Epithelial cell of prostate (primary cell): ENCODE results near the gene USP6NL.

Experiments
- DNase-seq: peaks from one replicate; pipeline ENCODE4 v3.0.0-alpha.2; 2011; ENCODE audit warnings: low read depth, low spot score
- H3K27ac ChIP-seq: fragments of 450-650 bp; 2 replicates; pipeline ENCODE4 v1.5.1; 2017; ENCODE audit warnings: mild to moderate bottlenecking

Gene USP6NL

DNA sequence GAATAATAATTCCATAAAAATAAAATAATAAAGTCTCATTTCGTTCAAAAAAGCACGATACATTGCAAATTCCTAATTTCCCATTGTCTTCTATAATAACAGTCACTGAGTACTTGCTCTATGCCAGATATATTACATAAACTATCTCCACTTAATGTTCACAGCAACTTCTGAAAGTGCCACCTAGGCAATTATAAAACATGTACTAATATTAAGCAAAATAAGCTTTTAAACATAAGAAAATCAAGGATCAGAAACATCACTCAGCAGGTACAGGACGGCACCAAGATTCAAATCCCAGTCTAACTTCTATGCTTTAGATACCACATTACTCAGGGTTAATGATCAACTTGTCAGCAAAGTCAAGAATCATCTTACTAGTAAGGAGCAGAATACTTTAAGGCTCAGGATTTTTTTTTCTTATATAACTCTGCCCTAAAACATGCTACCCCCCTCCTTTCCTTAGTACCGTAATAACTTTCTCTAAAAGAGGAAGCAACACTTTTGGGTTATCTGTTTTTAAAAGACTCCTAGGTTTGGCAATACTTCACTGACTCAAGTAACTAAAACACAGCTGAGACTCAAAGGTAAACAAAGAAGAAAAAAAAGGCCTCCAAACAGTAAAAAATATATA, 51.3 kb downstream of the USP6NL start:
- DNase-seq: no peak

DNA sequence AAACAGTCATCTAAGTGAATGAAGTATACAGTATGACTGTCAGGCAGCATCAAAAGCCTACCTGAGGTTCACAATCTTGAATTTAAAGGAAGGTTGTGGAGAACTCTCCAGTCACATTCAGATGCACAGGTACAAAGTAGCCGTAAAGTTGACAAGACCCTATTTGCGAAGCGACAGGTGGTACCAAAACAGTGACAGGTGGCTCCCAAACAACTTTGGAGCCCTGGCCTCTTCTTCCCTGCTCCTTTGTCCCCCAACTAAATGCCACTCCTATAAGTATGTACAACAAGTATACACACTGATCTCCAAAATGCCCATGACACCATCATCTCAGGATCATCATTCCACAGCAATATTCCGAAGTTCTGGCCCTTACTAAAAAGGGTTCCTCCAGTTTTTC, 53.5 kb downstream of the USP6NL start:
- DNase-seq: no peak
- no peak overlapping the region for H3K27ac ChIP-seq

More for the DNA sequence above, 51.3 kb downstream of the USP6NL start:
- no peak overlapping the region for H3K27ac ChIP-seq

DNA sequence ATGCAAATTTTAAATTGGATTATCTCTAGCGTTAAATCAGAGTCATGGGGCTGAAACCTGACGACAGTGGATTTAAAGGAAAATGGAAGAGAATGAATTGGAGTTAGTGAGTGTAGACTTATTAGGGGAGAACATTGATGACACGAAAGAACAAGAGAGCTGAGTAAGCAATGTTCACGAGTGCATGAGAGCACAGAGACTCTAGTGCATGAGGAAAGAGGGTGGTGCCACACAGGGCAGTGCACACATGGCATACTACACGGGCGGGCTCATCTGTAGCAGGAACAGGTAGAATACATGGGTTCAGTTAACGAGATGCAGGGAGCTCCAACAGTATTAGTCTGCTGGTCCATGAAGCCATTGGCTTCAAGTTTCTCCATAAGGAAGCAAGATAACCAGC, 53.9 kb downstream of the USP6NL start:
- no peak for DNase-seq

DNA sequence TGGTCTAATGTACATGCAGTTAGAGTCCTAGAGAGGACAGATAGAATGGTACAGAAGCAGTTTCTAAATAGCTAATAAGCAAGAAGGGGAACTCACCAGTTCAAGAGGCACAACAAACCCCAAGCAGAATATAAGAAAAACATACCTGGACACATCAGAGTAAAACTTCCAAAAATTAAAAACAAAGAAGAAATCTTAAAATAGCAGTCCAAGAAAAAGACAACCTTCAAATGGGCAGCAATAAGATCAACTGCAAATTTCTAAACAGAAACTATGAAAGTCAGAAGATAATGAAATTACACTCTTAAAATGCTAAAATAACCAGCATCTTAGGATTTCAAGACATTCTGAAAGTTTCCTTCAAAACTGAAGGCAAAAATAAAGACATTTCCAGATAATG, 55.9 kb downstream of the USP6NL start:
- no peak for DNase-seq
- H3K27ac ChIP-seq: no peak overlapping the region

More for the DNA sequence above, 53.9 kb downstream of the USP6NL start:
- no peak overlapping the region for H3K27ac ChIP-seq

DNA sequence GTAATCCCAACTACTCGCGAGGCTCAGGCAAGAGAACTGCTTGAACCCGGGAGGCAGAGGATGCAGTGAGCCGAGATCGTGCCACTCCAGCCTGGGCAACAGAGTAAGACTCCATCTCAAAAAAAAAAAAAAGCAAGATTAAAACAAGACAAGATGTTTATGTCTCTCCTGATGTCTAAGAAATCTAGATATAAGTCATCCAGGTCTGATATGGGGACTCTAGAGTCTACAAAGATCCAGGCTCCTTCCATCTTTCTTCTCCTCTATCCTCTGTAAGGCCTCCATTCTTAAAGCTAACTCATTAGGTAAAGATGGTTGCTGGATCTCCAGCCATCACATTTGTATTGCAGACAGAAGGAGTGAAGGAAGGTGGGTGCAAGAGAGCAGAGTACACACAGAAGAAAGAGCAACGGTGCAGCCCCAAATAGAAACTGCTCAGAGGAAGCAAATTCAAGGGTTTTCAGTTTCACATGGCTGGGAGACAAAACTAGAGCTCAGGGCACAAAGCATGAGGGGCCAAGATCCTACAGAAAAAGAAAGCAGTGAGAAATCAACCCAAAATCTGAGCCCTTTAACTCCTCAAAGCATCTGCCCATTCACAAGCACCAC, 57.6 kb downstream of the USP6NL start:
- no peak for DNase-seq
- H3K27ac ChIP-seq: peak overlapping the region; percentile 88

DNA sequence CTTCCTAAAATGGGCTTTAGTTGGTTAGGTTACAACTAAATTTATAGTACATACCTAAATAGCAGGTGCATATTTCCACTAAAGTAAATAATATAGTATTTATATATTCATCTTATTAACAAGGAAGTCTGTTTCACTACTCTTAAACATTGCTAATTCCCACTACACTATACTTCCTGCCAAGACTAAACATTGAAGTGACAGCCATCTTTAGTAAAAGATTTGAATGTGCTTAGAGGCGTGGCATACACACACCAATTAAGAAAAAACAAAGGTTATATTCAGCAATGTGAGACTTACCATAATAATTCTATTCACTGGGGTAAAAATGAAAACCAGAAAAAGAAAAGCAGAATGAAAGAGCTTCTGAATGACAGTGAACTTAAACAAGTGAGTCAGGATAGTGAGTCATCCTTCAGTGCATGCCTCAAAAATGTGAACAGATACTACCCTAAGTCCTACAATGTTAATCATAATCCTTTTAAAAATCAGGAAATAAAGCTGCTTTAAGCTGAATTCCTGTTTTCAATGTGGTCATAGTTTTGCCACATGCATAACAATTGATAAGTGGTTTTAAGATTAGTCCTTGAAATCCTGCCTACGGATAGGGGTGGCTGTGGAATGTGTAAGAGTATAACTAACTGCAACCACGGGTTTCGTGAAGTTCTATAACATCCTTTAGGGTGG, 59.4 kb downstream of the USP6NL start:
- peak; percentile 93 for DNase-seq
- H3K27ac ChIP-seq: peak overlapping the region; percentile 88

DNA sequence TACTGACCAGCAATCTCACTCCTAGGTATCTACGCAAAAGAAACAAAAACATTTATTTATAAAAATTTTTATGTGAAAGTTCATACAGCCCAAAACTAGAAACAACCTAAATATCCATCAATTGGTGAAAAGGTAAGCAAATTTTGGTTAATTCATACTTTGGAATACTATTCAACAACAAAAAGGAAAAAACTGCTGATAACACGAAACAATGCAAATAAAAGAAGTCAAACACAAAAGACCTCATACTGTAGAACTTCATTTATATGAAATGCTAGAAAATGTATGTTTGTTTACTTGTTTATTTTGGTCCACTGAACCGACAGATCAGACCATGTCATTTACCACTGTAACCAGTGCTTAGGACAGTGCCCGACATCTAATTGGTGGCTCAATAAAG, 60.3 kb downstream of the USP6NL start:
- DNase-seq: no peak
- peak overlapping the region; percentile 88 for H3K27ac ChIP-seq

DNA sequence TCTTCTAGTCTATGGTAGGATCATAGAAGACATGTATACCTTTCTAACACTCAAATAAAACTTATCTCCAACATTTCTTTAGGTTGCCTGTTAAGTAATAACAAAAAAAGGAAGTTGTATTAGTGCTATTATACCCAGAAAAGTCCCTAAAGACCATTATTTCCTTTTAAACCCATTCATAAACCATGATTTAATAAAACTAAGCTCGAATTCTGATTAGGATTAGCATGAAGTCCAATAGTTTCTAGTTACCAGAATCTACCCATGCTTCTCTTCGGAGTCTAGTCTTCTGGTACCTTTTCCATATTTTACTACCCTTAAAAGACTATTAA, 62.7 kb downstream of the USP6NL start:
- DNase-seq: no peak
- H3K27ac ChIP-seq: no peak overlapping the region

DNA sequence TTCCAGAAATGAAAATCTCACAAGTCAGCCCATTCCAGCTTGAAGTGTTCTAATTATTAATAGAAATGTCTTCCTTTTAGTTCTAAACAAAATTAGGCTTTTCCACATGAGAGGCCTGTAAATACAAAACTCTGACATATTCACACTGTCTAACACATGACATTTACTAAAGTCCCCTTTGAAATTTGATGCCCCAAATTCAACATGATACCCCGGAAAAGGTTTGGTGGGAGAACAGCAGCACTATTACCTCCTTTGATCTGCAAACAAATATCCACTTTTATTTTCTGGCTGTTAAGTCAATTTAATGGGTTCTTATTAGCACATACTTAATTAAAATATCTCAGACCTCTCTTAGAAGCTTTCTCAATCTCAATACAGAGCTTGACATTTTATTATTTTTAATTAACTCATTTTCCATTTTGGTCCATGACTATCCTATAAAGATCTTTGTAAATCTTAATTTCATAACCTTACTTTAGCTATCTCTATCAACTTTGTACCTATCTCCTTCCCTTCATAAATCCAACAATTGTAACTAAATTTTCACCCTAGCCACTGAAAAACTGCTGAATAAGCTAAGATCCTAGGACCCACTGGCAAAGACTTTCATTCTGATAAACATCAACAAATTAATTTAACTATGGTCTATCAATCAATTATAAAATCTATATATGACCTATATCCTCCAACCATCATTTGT, 63.2 kb downstream of the USP6NL start:
- no peak for DNase-seq
- H3K27ac ChIP-seq: no peak overlapping the region

DNA sequence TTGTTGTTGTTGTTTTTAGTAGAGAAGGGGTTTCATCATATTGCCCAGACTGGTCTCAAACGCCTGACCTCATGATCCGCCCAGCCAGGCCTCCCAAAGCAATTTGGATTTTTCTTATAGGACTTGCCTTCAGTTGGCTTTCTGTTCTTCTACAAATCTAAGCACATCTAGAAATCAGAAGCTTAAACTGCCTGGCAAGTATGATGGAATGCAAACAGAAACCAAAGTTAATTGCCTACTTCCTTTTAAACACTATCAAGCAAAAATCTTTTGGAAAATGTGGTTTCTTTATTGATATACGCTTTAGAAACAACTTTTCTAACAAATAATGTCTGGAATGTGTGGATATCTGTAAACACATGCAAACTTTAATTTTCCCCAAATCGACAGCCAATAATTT, 64.9 kb downstream of the USP6NL start:
- no peak for DNase-seq
- H3K27ac ChIP-seq: peak overlapping the region; percentile 61

DNA sequence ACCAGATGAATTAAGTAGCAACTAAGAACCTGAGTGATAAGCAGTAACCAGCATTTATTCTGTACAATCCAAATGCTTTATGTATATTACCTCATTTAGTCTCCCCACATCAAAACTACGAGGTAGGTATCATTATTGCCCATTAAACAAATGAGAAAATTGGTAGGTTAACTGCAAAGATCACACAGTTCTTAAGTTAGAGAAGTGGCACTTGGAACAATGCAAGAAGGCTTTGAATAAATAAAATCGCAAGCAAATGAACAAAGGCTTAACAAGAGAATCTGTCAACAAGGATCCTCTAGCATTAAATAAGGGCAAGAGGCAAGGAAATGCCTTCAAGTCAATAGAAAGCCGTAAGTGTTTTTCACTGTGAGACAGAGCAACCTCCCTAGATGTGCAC, 70.2 kb downstream of the USP6NL start:
- DNase-seq: no peak
- H3K27ac ChIP-seq: no peak overlapping the region

DNA sequence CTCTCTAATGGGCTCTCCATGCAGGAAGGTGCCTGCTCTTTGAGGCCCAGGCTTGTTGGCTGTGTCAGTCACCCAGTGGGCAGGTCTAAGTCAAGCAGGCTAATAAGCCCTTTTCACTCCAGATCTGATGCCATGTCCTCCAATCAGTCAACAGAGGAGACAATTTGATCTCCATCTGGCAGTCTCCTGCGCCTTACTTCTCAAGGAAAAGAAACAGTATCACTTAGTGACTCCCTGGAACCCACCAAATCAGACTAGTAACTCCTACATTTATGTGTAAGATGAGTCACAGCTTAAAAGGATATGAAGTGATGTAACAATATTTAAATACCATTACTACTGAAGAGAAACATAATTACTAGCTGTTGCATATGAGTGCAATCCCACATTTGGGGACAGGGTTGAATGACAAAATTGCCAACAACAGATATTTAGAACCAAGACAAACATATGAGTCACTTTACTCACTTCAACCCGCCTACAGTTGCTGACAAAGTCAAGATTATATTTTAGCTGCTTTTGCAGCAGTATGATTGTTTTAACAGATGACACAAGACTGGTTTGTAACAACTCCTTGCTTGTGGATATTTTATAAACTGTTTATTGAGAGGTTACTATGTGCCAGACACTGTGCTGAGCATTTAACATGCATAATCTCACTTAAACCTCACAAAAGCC, 72.1 kb downstream of the USP6NL start:
- DNase-seq: peak; percentile 39
- H3K27ac ChIP-seq: peak overlapping the region; percentile 74

DNA sequence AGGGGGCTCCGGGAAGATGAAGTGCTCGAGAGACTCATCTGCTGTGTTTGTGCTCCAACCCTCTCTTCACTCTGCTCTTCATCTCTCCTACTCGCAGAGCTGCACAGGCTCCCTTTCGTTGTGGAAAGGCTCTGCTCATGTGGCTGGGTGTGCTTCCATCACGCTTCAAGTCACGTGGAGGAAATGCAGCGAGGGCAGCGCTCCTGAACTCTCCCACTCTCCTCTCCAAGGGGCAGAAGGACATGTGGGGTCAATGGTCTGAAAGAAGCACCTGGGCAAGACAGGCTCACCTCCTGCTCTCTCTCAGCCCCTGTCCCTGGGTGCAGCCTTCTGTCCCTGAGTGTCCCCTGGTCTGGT, 72.6 kb downstream of the USP6NL start:
- no peak for DNase-seq
- peak overlapping the region; percentile 74 for H3K27ac ChIP-seq

DNA sequence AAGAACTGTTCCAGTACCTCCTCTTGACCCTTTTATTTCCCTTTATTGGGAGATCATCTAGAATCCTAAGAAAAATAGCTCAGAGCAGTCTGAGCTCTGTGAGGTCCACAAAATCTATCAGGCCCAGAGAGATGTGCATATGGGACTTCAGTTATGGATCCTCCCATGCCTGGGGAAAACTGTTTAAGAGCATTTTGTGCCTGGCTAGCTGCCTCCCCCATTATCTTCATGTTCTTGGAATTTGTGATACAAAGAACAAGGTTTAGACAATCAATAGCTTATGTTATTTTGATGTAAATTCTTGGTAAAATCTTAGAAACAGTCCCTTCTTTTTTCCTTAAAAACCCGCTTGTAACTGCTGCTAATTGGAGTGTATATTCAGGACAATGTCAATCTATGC, 75.2 kb downstream of the USP6NL start:
- no peak overlapping the region for H3K27ac ChIP-seq
- DNase-seq: no peak

DNA sequence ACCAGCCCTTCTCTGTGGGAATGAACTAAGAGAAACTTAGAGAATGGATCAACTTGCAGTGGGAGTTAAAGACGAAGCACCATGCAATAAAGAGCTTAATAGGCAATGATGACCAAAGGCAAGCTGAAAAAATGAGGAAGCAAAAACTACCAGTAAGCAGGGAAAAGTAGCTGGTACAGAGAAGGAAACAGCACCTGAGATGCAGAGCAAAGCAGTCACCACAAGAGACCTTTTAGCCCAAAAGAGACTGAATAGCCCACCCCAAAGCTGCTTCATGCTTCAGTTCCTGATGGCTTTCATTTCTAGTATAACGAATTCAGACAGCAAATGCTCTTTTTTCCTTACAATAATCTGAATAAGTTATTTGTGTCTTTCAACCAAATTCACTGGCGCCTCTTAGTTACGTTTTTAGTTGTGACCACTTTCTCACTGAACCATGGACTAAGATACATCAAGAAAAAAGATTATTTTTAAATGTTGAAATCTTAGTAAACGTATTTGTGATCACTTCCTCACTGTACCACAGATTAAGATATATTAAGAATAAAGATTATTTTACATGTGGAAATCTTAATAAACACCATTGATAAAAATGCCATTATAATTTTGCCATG, 76.0 kb downstream of the USP6NL start:
- DNase-seq: no peak
- no peak overlapping the region for H3K27ac ChIP-seq

DNA sequence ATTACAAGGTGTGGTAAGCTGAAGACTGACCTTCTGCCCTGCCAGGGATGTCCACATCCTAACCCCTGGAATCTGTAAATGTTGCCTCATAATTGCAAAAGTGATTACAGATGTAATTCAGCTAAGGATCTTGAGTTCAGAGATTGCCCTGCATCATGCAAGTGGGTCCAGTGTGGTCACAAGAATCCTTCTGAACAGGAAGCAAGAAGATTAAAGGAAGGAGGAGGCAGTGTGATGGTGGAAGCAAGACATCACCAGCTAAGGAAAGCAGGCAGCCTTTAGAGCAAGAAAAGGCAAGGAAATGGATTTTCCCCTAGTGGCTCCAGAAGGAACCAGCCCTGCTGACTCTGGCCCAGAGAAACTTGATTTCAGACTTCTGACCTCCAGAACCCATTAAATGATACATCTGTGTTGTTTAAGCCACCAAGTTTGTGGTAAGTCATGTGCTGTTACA, 78.1 kb downstream of the USP6NL start:
- DNase-seq: no peak
- no peak overlapping the region for H3K27ac ChIP-seq

DNA sequence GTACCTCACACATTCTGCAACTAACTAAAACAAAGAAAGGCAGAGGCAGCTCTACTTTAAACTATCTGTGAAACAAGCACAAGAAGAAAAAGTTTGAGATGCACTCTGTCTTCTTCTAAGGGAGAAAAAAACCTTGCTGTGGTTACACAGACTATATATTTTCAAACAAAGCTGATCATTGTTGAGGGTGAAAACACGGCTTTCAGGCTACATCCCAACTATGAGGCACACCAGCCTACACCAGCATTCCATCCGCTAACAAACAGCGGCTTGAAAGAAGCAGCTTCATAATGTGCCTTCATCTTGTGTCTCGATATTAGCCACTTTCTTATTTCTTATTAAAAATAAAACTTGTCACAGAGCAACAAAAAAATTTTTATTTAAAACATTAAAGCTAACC, 79.1 kb downstream of the USP6NL start:
- no peak overlapping the region for H3K27ac ChIP-seq
- DNase-seq: no peak

DNA sequence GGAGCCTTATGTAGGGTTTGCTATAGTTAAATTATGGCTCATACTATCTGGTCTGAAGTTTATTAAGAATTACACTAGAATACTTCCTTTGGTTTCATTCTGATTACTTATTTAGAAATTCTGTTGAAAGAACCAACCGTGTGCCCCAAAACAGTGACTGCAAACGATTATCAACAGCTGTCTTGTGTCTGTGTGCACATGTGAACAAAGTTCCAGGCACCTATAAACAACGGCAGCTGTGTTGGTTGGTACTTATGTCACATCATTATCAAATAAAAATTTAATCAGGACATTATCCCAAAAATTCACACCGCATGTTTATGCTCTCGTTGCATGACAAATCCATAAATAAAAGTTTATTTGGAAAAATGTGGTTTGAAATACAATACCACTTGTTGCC, 80.6 kb downstream of the USP6NL start:
- H3K27ac ChIP-seq: no peak overlapping the region
- no peak for DNase-seq

DNA sequence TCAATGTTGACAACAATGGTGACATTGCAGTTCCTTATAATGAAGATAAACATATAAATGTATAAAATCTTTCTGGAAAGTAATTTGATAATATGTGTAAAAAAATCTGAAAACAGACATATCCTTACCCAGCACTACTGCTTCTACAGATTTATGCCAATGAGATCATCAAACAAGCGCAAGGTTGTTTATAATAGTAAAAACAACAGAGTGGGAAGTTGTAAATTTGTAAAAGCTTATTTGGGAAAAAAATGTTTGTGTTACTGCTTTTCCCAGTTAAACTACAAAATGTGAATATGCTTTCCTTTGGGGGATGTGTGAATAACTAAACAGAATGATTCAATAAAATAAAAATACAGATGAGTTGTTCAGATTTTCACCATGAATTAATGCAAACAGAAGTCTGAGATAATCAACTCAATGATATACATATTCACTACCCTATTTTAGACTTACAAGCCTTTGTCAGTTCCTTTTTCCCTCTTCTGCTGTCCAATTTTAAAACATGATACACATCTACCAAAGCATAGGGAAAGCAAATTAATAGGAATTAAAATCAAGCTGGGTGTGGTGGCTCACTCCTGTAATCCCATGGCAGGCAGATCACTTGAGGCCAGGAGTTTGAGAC, 82.1 kb downstream of the USP6NL start:
- no peak overlapping the region for H3K27ac ChIP-seq
- no peak for DNase-seq

DNA sequence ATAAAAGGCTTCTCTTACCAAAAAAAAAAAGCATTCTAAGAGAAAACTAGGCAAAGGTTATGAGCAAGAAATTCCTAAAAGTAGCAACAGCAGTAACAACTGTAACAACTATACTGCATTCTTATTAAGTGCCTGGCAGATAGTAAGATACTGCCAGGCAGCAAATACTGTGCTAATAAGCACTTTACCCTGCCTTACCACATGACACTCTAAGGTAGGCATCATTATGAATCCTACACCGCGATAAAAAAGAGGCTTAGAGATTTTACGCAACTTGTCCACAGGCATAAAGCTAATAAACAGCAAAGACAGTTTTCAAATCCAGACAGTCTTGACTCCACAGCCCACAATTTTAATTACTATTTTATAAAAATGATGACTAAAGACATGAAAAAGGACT, 83.2 kb downstream of the USP6NL start:
- no peak overlapping the region for H3K27ac ChIP-seq
- DNase-seq: no peak
